Measurements from ENCODE around the gene UNC93A. TPM values are rescaled to one million over a fixed set of nuclear protein-coding genes. Genes with fewer than 3 reads are reported as not detected.
"Not testable (repeated sequence)": the region's sequence is repeated elsewhere in the genome, so short reads cannot be mapped to it uniquely, and the experiment has no call there.

Gene UNC93A
- total RNA-seq, 1 donor from 2014 or later: not detected

DNA sequence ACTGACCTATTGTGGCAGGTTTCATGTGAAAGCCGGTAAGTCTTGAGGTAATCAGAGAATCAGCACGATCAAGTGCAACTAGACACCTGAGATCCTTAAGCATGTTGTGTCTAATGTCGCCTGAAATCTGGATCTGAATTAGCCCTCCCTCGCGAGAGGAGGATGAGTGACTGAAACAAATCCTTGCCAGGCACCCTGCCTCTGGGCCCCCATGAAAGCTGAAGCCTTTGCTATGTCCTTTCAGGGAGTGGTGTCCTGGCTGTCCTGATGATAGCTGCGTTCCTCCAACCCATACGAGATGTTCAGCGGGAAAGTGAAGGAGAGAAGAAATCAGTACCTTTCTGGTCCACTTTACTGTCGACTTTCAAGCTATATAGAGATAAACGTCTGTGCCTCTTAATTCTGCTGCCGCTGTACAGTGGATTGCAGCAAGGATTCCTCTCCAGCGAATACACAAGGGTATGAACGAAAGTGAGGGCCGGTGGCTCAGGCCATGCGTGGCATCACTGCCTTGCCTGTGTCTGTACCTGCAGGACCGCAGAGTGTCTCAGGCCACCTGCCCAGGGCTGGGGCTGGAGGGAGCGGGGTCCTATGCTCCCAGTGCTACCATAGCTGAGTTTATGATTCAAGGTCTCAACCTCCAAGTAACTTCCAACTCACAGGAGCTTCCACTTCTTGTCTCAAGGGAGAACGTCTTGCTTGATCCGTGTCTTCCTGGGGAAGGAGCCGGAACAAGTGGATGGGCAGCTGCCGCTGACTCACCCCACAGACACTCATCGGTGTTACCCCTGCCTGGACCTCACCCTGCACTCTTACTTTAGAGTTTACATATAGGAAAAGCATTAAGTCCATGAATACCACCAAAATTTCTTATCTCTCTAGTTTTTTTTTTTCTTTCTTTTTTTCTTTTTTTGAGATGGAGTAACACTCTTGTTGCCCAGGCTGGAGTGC lies 12.8 kb downstream of the UNC93A start:
- H3K4me3 ChIP-seq (ENCODE audit: low read depth, low read length): no peak overlapping the region
- TF ChIP-seq CTCF (conservative IDR thresholded peaks at IDR 0.05; ENCODE audit: low read depth, low read length): no peak
- DNase-seq (ENCODE audit: low read depth): no peak

DNA sequence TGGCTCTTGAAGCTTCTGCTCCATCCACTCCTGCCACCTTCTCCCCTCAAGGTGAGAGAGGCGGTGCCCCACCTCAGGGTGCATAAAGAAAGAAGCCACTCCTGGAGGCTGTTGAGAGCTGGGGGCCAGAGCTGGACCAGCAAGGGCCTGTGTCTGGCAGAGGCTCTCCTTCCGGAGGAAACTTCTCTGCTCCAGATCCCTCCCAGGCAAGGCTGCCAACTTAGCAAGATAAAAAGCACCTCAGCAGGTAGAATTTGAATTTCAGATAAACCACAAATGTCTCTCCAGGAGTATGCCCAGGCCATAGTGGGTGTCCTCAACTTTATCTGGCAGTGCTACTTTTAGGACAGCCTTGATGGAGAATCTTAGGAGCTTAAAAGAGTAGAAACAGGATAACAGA lies 13.8 kb downstream of the UNC93A start:
- no peak for TF ChIP-seq CTCF (conservative IDR thresholded peaks at IDR 0.05; ENCODE audit: low read depth, low read length)
- no peak for DNase-seq (ENCODE audit: low read depth)
- no peak overlapping the region for H3K4me3 ChIP-seq (ENCODE audit: low read depth, low read length)

GRCh38 chr6:167305796-167306195 lies 14.7 kb downstream of the UNC93A start:
- no peak for DNase-seq (ENCODE audit: low read depth)
- TF ChIP-seq CTCF (conservative IDR thresholded peaks at IDR 0.05; ENCODE audit: low read depth, low read length): no peak

DNA sequence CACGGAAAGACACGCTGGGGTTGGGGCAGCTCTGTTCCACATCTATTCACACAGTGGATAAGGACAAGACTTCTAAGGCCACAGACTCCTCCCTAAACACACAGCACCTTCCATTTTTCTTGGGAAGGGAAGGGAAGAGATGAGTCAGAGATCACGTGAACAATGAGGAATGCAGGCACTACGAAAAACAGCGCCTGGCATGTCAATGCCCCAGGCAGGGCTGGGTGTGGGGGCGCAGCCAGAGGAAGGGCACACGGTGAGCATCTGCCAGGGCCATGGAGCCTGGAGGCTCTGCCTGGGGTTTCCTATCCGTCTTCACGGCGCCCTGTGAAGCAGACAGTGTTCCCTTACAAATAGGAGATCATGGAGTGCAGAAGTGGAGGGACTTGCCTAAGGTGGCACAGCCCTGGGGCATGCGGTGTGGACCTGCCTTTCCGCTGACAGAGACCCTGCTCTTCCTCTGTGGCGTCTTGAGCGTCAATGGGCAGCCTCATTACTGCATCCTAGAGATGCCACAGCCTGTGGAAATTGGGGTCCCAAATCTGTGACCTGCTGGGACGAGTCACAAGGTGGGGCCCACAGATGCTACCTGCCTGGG lies 15.4 kb downstream of the UNC93A start:
- no peak for TF ChIP-seq CTCF (conservative IDR thresholded peaks at IDR 0.05; ENCODE audit: low read depth, low read length)
- no peak overlapping the region for H3K4me3 ChIP-seq (ENCODE audit: low read depth, low read length)
- no peak for DNase-seq (ENCODE audit: low read depth)

More at GRCh38 chr6:167305796-167306195, 14.7 kb downstream of the UNC93A start:
- no peak overlapping the region for H3K4me3 ChIP-seq (ENCODE audit: low read depth, low read length)

DNA sequence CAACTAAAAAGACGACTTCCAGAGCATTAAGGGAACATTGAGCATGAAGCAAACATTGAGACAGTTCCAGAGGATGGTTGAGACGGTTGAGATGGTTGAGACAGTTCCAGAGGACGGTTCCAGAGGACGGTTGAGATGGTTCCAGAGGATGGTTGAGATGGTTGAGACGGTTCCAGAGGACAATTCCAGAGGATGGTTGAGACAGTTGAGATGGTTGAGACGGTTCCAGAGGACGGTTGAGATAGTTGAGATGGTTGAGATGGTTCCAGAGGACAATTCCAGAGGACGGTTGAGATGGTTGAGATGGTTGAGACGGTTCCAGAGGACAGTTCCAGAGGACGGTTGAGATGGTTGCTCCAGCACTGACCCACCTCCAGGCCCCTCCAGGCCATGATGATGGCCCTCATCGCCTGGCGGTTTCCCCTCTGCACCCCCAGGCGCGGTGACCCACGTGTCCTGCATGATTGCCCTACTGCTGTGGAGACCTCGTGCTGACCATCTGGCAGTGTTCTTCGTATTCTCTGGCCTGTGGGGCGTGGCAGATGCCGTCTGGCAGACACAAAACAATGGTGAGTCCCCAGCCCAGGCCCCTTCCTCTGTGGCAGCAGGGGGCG lies 16.3 kb downstream of the UNC93A start:
- TF ChIP-seq CTCF (conservative IDR thresholded peaks at IDR 0.05; ENCODE audit: low read depth, low read length): no peak
- H3K4me3 ChIP-seq (ENCODE audit: low read depth, low read length): no peak overlapping the region
- DNase-seq (ENCODE audit: low read depth): no peak

DNA sequence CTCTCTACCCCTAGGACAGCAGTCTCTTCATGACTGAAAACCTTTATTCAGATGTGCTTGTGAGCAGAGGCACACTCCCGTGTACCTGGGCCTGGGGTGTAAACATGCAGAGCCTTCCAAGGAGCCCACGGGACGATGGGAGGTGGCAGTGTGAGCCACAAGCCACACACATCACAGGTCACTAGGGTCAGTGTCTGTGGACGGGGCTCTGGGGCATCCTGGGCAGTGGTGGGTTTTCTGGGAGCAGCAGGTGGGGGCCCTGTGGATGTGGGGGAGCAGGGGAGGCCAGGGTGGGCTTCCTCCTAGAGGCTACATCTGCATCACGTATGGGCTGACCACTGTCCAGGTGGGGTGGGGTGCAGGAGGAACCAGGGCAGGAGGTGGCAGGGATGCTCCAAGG lies 17.1 kb downstream of the UNC93A start:
- no peak overlapping the region for H3K4me3 ChIP-seq (ENCODE audit: low read depth, low read length)
- DNase-seq (ENCODE audit: low read depth): no peak
- no peak for TF ChIP-seq CTCF (conservative IDR thresholded peaks at IDR 0.05; ENCODE audit: low read depth, low read length)

DNA sequence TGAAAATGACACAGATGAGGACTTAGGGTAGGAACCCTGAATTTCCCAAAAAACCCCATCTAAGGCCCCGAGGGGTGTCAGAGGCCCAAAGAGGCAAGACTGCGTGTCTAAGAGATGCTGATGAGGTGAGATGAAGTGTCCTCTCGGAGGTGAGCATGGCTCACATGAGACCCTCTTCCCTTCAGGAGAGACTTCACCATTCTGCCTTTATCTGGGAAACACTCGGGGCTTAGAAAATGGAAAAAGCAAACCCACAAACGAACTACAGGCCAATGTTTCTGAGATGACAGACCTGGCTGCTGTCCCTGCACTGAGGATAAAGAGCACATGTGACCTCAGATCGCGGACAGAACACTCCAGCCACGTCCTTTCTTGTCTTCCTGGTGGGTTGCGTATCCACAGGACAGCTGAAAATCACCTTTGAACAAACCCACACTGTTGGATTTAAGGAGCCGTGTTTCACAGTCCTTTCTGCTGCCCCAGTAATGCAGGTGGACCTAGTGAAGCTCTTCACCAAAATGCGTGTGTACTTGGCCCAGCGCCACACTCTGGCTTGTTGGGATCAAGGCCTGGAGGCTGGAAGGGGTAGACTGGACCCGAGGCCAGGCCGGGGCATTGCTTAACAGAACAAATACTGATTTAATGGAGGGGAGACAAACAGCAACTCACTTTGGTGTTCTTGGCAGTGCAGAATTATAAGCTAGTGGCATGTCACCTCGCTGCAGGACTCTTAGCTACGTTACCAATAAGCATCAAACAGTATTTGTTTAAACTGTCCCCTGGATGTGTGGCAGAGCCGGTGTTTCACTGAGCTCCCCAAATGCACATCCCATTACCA lies 18.5 kb downstream of the UNC93A start:
- not testable (repeated sequence) for DNase-seq (ENCODE audit: low read depth); H3K4me3 ChIP-seq (ENCODE audit: low read depth, low read length)
